GM20000 (cell line): ENCODE measurements around the gene RBMS3.

Source experiments
- DNase-seq: peaks from one replicate; pipeline ENCODE4 v3.0.0; 2012; ENCODE audit warnings: low spot score
- TF ChIP-seq, protein P1 (sequence below): IDR thresholded peaks from 2 replicates; pipeline ENCODE4 v1.5.1; 2012; ENCODE audit warnings: mild to moderate bottlenecking, control low read depth; ENCODE audit errors: extremely low read depth, missing control alignments

RBMS3 gene

GRCh38 chr3:29859726-29860270, 578.9 kb downstream of the RBMS3 start:
- DNase-seq, result no peak
- TF ChIP-seq, protein P1, sequence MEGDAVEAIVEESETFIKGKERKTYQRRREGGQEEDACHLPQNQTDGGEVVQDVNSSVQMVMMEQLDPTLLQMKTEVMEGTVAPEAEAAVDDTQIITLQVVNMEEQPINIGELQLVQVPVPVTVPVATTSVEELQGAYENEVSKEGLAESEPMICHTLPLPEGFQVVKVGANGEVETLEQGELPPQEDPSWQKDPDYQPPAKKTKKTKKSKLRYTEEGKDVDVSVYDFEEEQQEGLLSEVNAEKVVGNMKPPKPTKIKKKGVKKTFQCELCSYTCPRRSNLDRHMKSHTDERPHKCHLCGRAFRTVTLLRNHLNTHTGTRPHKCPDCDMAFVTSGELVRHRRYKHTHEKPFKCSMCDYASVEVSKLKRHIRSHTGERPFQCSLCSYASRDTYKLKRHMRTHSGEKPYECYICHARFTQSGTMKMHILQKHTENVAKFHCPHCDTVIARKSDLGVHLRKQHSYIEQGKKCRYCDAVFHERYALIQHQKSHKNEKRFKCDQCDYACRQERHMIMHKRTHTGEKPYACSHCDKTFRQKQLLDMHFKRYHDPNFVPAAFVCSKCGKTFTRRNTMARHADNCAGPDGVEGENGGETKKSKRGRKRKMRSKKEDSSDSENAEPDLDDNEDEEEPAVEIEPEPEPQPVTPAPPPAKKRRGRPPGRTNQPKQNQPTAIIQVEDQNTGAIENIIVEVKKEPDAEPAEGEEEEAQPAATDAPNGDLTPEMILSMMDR, result no peak

- TF ChIP-seq, protein P1, result no peak
Measured at GRCh38 chr3:29864809-29865208, 583.9 kb downstream of the RBMS3 start.

GRCh38 chr3:29868543-29869101, 587.8 kb downstream of the RBMS3 start:
- TF ChIP-seq, protein P1, result no peak
- no peak for DNase-seq

More at GRCh38 chr3:29864809-29865208, 583.9 kb downstream of the RBMS3 start:
- DNase-seq, result no peak

DNA sequence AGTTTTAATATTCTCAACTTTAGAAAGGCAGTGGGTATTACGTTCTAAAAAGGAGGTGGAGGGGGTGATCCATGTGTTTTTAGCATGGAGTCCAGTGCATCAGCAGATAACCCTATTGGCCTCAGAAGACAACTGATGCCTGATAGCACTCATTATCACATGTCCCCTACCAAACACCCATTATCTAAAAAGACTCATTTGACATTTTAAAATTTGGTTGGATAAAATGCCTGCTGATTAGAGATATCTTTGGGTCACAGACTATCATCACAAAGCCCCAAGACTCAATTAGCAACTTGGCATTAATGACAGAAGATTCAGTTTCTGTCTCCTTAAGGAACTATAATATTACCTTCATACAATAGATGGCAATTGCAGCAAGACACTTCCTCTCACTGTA, 589.3 kb downstream of the RBMS3 start:
- DNase-seq, result no peak
- TF ChIP-seq, protein P1, result no peak

DNA sequence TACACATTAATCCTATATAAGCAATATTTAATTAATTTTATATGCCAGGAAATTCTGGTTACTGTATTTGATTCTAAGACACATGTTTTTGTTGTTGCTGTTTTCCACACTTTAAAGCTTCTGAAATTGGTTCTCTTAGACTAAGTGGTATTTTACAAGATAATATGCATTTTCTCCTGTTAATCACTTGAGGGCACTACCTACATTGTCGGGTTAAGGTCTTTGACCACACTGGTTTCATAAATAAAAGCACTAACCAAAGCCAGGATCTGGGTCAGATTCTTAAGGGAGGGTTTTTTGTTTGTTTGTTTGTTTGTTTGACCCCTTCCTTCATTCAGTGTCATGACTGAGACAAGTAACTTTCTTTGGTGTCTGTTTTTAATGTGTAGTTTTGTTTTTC, 590.2 kb downstream of the RBMS3 start:
- no peak for DNase-seq
- TF ChIP-seq, protein P1, result no peak

DNA sequence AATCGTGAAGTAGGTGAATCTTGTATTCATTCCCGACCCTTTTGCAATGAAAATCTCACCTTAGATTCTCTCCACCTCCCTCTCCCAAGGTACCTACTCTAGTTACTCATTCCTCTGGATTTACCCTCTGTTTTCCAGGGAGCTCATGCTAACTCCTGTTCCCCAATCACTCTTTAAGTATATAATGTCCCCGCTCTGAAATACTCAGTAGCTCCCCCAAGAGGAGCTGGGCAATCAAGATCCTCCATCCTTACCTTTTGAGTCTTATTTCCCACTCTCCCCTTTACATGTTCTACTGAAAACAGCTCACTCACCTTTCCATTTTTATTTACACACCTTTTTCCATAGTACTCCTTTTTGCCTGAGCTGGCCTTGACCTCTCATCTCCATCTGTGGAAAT, 599.9 kb downstream of the RBMS3 start:
- DNase-seq, result no peak
- TF ChIP-seq, protein P1, result no peak

DNA sequence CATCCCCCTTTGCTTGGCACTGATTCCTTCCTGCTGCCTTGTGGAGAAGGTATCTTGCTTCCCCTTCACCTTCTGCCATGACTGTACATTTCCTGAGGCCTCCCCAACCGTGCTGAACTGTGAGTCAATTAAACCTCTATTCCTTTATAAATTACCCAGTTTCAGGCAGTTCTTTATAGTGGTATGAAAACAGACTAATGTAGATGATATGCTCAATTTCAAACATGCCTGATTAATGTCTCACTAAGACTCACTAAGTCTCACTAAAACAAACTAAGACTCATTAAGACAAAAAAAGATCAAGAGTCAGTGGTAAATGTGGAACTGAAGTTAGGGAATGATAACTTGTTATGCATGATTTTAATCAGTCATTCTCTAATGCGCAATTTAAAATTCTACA, 606.6 kb downstream of the RBMS3 start:
- no peak for DNase-seq
- TF ChIP-seq, protein P1, result no peak
